GM12865 (cell line): ENCODE data around the gene AFG3L2.
"Not testable (repeated sequence)": the region's sequence is repeated elsewhere in the genome, so short reads cannot be mapped to it uniquely, and the experiment has no call there.

Source experiments
- DNase-seq: peaks from one replicate; pipeline ENCODE4 v3.0.0; 2010; ENCODE audit warnings: low read depth
- H3K4me3 ChIP-seq: 2 replicates; pipeline ENCODE4 v1.5.1; 2011; ENCODE audit warnings: mild to moderate bottlenecking, low read depth, low read length, control low read depth
- TF ChIP-seq, protein P1 (sequence below): IDR thresholded peaks from 2 replicates; pipeline ENCODE4 v1.5.1; 2011; ENCODE audit warnings: low read length, control low read depth, low read depth, inconsistent platforms; ENCODE audit not compliant: insufficient read depth; ENCODE audit errors: missing control alignments

AFG3L2 gene

DNA sequence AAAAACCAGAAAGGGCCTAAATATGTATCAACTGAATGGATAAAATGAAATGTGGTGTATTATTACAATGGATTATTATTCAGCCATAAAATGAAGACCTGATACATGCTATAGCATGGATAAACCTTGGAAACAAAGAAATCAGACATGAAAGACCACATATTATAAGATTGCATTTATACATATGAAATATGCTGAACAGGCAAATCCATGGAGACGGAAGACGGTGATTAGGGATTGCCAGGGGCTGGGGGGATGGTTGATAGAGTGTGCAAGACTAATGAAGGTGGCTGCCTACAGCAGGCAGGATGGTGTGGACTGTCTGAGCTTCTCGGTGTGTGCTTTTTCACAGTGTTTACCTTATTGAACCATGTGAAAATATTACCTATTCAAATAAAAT, 11.4 kb upstream of the AFG3L2 start:
- H3K4me3 ChIP-seq = no peak overlapping the region
- TF ChIP-seq, protein P1, sequence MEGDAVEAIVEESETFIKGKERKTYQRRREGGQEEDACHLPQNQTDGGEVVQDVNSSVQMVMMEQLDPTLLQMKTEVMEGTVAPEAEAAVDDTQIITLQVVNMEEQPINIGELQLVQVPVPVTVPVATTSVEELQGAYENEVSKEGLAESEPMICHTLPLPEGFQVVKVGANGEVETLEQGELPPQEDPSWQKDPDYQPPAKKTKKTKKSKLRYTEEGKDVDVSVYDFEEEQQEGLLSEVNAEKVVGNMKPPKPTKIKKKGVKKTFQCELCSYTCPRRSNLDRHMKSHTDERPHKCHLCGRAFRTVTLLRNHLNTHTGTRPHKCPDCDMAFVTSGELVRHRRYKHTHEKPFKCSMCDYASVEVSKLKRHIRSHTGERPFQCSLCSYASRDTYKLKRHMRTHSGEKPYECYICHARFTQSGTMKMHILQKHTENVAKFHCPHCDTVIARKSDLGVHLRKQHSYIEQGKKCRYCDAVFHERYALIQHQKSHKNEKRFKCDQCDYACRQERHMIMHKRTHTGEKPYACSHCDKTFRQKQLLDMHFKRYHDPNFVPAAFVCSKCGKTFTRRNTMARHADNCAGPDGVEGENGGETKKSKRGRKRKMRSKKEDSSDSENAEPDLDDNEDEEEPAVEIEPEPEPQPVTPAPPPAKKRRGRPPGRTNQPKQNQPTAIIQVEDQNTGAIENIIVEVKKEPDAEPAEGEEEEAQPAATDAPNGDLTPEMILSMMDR = no peak
- DNase-seq = no peak

DNA sequence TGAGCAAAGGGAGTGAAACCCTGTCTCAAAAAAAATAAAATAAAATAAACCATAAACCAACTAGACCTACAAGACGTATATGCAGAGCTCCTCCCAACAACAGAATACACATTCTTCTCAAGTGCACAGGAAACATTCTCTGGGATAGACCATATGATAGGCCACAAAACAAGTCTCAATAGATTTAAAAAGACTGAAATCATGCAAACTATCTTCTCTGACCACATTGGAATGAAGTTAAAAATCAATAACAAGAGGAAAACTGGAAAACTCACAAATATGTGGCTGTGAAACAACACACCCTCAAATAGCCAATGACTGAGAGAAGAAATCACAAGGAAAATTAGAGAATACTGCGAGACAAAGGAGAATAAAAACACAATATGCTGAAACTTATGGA, 7.2 kb upstream of the AFG3L2 start:
- TF ChIP-seq, protein P1 = no peak
- DNase-seq = no peak
- H3K4me3 ChIP-seq = no peak overlapping the region

DNA sequence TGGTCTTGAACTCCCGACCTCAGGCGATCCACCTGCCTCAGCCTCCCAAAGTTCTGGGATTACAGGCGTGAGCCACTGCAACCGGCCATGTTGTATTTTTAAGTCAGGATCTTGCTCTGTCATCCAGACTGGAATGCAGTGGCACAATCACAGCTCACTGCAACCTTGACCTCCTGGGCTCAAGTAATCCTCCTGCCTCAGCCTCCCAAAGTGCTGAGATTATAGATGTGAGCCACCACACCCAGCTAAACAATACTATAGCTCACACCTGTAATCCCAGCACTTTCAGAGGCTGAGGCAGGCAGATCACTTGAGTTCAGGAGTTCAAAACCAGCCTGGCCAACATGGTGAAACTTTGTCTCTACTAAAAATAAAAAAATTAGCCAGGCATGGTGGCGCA, 6.7 kb upstream of the AFG3L2 start:
- not testable (repeated sequence) for H3K4me3 ChIP-seq, DNase-seq

DNA sequence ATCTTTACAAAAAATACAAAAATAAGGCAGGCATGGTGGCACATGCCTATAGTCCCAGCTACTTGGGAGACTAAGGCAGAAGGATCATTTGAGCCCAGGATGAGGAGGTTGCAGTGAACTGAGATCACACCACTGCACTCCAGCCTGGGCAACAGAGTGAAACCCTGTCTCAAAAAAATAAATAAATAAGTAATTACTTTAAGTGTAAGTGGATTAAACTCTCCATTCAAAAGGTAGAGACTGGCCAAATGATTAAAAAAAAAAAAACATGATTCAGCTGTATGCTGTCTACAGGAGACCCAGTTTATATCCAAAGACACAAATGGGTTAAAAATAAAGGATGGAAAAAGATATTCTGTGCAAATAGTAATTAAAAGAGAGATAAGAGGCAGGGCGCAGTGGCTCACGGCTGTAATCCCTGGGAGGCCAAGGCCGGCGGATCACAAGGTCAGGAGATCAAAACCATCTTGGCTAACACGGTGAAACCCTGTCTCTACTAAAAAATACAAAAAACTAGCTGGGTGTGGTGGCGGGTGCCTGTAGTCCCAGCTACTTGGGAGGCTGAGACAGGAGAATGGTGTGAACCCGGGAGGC, 5.3 kb upstream of the AFG3L2 start:
- not testable (repeated sequence) for DNase-seq

DNA sequence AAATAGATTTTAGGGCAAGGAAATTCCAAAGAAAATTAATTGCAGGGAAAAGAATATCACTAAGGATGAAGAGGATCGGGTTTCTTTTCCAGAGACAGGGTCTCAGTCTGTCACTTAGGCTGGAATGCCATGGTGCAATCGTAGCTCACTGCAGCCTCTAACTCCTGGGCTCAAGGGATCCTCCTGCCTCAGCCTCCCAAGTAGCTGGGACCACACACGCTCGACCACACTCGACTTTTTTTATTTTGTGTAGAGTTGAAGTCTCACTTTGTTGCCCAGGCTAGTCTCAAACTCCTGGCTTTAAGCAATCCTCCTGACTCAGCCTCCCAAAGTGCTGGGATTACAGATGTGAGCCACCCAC, 1.2 kb upstream of the AFG3L2 start:
- not testable (repeated sequence) for DNase-seq
- H3K4me3 ChIP-seq = peak overlapping the region; percentile 73

More for the DNA sequence above, 5.3 kb upstream of the AFG3L2 start:
- not testable (repeated sequence) for H3K4me3 ChIP-seq

DNA sequence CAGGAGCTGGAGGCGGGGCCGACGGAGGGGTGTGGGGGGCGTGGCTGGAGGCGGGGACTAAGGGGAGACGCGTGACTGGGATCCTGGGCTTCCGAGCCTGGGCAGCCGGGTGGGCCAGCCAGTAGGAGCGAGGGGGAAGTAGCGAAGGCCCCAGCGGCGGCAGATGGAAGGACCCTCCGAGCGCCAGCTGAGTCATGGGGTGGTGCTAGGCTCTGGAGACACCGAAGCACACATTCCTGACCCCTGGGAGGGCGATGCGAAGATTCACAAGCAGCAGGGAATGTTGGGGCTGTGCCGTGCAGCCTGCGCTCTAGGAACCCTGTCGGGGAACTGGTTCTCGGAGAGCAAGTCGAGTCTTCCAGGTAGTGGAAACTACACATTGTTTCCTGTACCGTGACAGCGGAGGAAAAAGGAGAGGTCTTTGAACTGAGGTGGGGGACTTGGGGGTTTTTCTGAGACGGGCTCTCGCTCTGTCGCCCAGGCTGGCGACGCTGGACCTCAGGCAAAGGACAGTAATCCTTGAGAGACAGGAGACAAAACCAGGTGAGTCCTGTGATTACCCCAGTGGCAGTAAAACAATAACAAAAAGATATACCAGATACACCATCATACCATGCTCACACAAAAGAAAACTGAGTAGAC, 650 bp upstream of the AFG3L2 start:
- DNase-seq = no peak
- peak overlapping the region; percentile 73 for H3K4me3 ChIP-seq
- TF ChIP-seq, protein P1 = peak; percentile 1

DNA sequence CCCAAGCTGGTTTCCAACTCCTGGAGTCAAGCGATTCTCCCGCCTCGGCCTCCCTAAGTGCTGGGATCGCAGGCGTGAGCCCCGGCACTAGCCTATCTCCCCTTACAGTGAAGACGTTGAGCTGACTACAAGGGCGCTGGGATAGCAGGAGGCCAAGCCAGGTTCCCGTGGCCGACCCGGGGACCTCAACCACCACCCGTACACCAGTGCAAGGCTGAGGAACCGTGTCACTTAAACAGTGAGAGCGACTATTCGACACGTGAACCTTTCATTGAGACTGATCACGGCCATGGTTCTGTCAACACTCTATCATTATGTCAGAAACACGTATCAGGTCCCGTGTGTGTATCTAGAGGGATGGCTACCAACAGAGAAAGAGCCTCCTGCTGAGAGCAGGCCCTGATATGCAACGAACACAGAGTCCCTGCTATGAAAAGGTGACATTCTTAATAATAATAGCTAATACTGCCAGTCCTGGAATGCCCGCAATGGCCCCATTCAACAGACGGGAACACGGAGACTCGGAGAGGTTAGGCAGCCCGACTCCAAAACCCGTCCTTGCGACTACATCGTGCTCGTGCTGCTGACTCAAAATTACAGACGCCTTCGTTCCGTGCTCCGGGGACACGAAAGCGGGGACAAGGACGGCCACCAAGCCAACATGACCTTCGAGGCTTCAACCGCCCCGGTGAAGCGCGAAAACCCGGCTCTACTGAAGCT, 833 bp downstream of the AFG3L2 start:
- peak overlapping the region; percentile 77 for H3K4me3 ChIP-seq
- DNase-seq = peak; percentile 54
- TF ChIP-seq, protein P1 = no peak

DNA sequence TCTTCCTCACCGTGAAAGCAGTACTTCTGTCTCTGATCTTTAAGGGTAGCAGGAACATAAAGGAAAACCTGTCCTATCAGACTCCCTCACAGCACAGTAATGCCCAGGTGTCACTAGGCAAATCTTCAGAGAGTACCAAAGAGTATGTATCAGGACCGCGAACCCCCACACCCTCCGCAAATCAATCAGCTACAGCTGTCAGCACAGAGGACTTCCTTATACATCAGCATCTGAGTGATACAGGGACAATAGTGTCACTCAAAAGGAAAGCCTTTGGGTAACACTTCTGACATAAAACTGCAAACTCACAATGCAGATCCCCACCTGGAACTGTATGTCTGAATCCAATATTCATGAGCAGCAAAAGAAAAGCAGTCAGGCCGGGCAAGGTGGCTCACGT, 2.6 kb downstream of the AFG3L2 start:
- no peak for DNase-seq

More for the DNA sequence above, 2.6 kb downstream of the AFG3L2 start:
- no peak overlapping the region for H3K4me3 ChIP-seq
- TF ChIP-seq, protein P1 = no peak
